ENCODE data around the gene DNAH2. TPM values are rescaled to one million over a fixed set of nuclear protein-coding genes. Genes with fewer than 3 reads are reported as not detected.

DNAH2 gene
- total and polyA plus RNA-seq, 2 of the 13 experiments (the other 11 are each of a cell fraction or from before 2014, with no cell fraction given): not detected

GRCh38 chr17:7843536-7844291 lies 126.2 kb downstream of the DNAH2 start (continued):
- TF ChIP-seq SKIL (CRISPR knock-in tag; IDR thresholded peaks at IDR 0.05; ENCODE audit: borderline replicate concordance) (0 out of 2 replicates have a peak, but pooled peaks have one; percentile 24), ZNF710 (CRISPR knock-in tag; IDR thresholded peaks at IDR 0.05; ENCODE audit: borderline replicate concordance) (no peak), ZBTB33 (CRISPR knock-in tag; IDR thresholded peaks at IDR 0.05) (no peak), ZNF44 (CRISPR knock-in tag; IDR thresholded peaks at IDR 0.05) (no peak), GABPB1 (CRISPR knock-in tag; IDR thresholded peaks at IDR 0.05) (peak; percentile 73), TRAFD1 (CRISPR knock-in tag; IDR thresholded peaks at IDR 0.05; ENCODE audit: borderline replicate concordance) (no peak), SALL1 (CRISPR knock-in tag; IDR thresholded peaks at IDR 0.05) (peak; percentile 56), ZNF556 (CRISPR knock-in tag; IDR thresholded peaks at IDR 0.05; ENCODE audit: borderline replicate concordance) (no peak), ZNF547 (CRISPR knock-in tag; IDR thresholded peaks at IDR 0.05) (peak; percentile 77), AFF4 (CRISPR knock-in tag; IDR thresholded peaks at IDR 0.05) (no peak), KLF6 (CRISPR knock-in tag; IDR thresholded peaks at IDR 0.05) (no peak), ZNF432 (CRISPR knock-in tag; IDR thresholded peaks at IDR 0.05; ENCODE audit: borderline replicate concordance) (no peak), ZBTB46 (CRISPR knock-in tag; IDR thresholded peaks at IDR 0.05; ENCODE audit: borderline replicate concordance) (no peak)
